Measurements from ENCODE around the gene SLC35A1.
"Not testable (repeated sequence)": the region's sequence is repeated elsewhere in the genome, so short reads cannot be mapped to it uniquely, and the experiment has no call there.

The SLC35A1 gene, protein sequence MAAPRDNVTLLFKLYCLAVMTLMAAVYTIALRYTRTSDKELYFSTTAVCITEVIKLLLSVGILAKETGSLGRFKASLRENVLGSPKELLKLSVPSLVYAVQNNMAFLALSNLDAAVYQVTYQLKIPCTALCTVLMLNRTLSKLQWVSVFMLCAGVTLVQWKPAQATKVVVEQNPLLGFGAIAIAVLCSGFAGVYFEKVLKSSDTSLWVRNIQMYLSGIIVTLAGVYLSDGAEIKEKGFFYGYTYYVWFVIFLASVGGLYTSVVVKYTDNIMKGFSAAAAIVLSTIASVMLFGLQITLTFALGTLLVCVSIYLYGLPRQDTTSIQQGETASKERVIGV

DNA sequence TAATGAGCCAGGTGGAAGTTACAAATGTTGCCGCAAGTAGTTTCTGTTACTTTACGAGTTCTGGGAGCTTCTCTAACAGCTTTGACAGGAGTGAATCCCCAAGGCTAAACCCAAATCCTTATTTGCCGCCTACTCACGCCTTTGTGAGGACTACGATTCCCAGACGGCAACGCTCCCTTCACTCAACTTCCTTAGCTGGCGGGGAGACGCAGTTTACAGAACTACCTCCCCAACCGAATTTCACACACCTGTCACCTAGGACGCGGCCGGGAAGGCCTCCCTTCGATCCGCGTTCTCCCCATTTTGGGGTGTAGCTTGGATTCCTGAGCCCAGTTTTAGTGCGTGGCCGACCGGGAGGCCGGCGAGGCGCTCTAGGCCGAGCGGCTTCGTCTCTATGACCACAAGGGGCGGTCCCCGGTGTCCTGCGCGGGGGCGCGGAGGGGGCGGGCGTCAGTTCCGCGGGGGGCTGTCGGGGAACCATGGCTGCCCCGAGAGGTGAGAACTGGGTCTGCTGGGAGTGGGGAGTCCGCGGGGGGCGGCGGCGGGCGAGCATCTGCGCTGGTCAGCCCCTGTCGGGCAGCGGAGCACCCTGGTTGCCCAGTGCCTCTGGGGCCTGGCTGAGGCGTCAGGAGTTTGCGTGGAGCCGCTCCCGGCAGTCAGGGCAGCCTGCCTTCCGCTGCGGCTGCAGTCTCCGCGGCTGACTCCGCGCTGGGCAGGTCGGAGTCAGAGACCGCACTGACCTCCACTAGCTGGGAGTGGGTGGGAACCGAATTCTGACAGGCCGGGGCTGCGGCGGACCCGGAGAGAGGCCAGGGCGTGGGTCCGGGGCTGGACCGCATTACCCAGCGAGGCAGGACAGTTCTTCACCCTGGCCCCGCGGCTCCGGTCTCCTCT lies at the start of gene SLC35A1:
SLC35A1 (plus strand) TSS at position 450 of the 894 bp plus-strand sequence; CDS start at position 480, 30 bp downstream.
- peak; percentile 84 to 88 for DNase-seq

DNA sequence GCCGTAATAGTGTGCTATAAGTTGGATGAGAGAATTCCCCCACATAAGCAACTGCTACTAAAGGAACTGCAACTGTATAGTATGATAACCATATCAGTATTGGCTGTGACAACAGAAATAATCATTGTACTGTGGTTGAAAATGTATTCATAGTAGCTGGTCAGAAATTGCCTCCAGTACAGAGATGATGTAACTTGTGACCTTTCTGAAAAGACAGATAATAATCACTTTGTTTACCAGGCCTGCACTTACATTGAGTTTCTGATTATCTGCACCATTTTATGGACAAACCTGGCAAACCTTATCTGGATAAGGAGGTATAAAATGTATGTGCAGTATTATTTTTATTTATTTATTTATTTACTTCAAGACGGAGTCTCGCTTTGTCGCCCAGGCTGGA lies 46.0 kb upstream of the SLC35A1 start:
- DNase-seq: no peak

DNA sequence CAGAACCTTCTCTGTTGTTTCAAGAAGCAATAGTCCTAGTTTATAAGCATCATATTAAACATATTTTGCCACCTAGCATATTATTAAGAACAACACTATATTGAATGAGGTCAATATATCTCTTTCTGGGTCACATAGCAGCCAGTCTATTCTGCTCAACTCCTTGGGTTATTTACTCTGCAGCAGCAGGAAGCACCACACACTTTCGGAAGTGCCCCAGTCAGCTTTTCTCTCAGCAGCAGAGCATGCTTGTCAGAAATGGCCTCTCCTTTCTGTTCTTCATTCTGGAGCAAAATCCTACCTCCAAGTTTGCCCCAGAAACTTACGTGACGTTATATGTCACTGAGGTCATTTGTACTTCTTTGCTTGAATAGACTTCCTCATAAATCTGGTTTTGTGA lies 42.3 kb upstream of the SLC35A1 start:
- DNase-seq: no peak

DNA sequence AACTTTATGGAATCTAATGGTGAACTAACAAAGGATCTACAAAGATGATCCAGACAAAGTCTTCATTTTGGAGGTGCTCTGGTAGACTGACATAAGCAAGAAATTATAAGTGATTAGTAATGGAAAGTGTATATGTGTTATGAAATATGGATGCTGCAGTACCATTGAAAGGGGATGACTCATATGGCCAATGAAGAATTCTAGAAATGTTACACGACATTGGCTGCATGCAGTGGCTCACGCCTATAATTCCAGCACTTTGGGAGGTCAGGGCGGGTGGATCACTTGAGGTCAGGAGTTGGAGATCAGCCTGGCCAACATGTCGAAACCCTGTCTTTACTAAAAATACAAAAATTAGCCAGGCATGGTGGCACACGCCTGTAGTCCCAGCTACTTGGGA lies 41.5 kb upstream of the SLC35A1 start:
- no peak for DNase-seq

DNA sequence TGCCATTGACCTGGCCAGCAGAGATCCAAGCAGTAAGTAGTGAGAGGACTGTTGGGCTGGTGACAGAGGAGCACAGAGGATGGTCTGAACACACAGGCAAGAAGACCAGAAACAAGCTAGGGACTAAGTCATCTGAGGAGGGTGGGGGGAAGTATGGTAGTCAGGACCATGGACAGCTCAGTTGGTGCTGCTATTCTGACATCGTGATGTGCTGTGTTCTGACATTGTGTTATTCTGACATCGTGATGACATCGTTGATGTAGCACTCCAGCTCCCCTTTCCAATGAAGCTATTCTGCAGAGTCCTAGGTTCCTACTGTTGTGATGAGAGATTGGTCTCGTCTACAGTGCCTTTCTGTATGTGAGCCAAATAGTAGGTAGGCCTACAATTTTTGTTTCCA lies 36.3 kb upstream of the SLC35A1 start:
- DNase-seq: peak; percentile 34 to 41

DNA sequence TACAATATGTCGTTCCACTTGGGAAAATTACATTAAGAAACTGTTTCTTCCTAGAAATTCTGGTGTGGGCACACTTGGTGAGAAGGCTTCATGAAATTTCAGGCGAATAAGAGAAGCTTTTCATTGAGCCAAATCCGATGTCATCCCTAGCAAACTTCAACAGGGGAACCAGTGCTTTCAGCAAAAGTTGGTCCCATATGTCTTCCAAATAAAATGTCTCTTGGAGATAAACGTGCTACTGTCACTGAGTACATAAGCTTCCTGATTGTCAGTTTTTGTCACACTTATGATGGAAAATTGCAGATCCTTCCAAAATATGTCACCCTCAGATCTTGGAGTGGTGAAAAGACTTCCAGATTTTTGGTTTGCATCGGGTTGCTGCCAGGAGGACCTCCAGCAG lies 31.1 kb upstream of the SLC35A1 start:
- DNase-seq: no peak

DNA sequence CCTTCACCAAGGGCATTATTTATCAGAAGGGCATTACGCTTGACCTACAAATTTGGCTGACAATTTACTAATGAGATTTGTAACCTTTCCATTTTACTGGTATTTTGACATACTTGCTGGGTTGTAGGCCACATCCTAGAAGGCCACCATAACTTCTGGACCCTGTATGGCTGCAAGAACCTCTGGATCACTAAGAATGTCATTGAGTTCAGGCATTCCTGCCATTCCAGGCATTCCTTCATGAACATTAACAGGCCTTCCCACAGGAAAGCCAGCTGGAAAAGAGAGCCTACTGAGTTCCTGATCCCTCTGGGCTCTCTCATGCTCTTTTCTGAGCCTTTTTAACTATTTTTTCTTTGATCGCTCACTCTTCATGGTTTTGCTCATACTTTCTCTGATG lies 28.4 kb upstream of the SLC35A1 start:
- no peak for DNase-seq

DNA sequence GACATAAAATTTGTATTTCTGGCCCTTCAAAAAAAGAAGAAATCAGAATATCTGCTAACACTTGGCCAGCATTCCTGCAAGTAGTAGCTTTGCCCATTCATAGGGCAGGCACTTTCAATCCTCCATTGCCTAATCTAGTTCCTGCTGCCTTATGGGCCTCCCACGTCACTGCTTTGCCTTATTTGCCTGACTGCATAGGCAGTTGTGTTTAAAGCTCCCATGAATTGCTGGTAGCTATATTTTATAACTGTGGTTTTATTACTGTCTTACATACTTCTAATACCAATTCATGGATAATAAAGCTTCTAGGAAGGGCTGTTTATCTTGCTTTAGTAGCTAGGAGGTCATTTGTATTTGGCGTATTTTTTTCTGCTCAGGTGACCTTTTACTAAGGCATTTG lies 7.7 kb upstream of the SLC35A1 start:
- DNase-seq: no peak

DNA sequence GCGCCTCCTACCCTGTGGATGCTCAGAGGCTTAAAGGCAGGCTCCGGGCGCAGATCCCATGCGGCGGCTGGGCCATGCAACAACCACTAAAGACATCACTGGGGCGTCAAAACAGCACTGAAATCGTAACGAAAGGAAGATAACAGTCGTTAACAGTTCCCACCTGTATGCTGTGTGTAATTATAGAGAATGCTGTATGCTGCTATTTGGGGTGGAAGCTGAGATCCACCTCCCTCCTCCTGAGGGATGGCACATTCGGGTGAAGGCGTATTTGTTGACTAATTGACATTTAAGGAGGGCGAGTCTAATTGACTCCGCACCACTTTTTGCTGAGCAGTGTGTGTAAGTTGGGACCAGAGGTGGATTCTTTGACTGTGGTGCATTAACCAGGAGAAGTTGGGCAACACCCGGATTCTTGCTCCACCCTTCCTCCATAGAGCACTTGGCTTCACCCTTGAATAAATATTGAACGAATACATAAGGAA lies 687 bp downstream of the SLC35A1 start:
- peak in 1 of 2 donors; percentile 50 for DNase-seq

DNA sequence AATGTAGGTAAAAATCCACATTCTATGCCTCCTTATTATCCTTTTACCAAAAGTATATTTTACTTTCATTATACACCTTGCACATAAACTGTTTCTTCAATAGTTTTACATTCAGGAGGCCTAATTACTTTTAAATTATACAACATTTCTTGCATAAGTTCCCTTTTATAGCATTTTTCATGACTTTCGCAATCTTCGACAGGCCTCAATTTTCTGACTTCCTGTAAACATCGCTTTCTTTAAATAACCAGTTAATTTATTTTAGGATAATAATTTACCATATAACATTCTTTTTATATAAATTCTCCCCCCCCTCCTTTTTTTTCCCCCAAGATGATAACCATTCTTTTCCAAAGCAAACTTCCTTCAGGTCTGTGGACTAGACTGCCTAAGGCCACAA lies 9.2 kb downstream of the SLC35A1 start:
- DNase-seq: no peak

DNA sequence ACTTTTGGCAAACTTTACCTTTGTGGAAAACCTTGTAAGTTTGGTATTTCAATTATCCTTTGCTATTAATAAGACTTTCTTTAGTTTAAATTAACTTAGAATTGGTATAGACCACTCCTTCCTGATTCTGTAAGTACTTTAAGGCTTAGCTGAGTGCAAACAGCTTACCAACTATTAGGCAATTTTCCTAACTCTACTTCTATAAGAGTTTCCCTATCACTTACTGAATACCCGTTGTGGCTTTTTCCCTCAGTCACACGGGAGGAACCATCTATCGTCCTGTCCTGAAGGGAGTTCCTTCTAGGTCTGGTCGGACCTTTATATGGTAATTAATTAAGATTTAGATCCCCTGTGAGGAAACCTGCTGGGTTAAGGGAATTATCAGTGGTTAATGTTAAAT lies 9.6 kb downstream of the SLC35A1 start:
- no peak for DNase-seq

DNA sequence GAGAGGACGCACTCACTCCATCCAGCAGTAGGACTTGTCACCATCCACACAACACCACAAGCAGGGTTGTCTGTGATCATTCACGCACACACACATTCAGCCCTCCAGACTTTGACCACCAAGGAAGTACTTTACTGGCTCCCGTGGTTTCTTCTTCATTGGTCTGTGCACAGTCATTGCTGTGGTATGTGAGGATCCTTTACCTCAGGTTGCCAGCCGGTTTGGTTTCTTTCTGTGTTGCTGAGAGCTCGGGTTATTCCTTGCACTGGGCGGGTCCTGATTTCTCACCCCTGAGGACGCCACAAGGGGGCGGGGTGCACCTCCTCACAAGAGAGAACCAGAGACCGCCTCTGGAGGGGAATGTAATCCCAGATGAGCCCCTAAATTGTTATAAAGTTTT lies 11.2 kb downstream of the SLC35A1 start:
- no peak for DNase-seq

DNA sequence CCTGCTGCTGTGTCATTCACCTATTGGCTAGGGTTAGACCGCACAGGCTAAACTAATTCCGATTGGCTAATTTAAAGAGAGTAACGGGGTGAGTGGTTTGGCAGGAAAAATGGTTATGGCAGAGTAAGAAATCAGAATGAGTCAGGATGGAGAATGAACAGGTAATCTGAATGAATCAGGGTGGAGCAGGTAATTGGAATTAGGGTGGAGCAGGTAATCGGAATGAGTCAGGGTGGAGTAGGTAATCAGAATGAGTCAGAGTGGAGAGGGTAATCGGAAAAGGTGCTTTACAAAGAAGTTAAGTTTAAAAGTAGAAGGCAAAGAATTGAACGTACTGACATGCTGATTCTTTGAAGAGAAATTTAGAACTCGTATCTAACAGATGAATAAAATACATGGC lies 11.7 kb downstream of the SLC35A1 start:
- DNase-seq: no peak

DNA sequence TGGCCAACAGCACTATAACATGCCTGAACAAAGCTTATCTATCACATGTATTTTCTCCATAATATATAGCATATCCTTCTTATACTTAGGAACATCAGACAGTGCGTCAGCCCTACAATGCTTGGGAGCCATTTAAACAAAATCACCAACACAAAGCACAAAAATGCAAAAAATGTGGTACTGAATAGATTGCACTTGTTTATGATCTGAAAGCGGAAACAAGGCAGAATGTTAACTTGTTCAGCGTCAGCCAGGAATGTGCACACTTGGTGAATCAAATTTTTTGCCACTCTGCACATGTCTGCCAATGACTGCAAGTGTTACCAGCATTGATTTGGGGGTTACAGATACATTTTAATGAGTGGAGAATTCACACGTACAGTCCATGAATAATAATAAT lies 14.8 kb downstream of the SLC35A1 start:
- no peak for DNase-seq

DNA sequence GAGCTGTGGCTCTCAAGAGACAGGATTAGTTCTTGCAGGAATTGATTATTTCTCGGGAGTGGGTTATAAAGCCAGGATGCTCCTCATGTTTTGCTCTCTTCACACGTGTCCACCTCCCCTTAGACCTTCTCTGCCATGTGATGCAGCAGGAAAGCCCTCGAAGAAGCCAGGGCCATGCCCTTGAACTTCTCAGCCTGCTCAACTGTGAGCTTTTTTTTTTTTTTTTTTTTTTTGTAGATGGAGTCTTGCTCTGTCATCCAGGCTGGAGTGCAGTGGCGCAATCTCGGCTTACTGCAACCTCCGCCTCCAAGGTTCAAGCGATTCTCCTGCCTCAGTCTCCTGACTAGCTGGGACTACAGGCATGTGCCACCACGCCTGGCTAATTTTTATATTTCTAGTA lies 16.6 kb downstream of the SLC35A1 start:
- DNase-seq: not testable (repeated sequence)

DNA sequence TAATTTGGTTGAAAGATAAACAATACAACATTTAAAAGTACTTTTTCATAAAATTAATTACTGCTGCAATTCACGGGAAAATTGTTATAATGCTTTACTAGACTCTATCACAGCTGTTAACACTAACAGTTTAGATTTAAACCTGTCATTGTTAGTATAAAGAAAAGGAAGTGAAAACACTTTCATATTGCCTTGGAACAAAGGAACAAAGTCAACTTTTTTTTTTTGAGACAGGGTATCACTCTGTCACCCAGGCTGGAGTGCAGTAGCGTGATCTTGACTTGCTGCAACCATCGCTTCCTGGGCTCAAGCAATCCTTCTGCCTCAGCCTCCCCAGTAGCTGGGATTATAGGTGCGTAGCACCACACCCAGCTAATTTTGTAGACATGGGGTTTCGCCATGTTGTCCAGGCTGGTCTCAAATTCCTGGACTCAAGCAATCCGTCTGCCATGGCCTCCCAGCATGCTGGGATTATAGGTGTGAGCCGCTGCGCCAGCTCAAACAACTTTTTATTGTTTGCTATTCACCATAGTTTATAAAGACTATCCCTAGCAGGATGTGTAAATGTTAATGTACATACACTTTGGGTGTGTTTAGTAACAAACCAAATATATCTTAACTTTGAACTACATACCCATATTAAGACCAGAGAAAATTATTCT lies 22.1 kb downstream of the SLC35A1 start:
- no peak for DNase-seq

DNA sequence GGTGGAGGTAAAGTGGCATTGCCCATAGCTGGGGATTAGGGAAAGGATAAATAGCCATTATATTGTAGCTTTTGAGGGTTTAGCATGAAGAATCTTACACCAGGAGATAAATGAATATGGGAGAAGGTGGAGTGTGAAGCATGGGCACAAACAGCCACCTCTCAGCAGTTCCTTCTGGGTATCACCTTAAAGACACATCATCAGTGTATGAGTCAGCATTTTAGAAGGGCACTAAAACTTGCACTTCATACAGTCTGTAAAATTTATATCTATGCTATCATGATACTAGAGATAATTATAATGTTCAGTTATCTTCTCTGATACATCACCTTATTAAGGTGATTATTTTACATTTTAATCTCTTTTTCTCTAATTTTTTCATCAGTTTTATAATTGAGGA lies 25.3 kb downstream of the SLC35A1 start:
- no peak for DNase-seq

DNA sequence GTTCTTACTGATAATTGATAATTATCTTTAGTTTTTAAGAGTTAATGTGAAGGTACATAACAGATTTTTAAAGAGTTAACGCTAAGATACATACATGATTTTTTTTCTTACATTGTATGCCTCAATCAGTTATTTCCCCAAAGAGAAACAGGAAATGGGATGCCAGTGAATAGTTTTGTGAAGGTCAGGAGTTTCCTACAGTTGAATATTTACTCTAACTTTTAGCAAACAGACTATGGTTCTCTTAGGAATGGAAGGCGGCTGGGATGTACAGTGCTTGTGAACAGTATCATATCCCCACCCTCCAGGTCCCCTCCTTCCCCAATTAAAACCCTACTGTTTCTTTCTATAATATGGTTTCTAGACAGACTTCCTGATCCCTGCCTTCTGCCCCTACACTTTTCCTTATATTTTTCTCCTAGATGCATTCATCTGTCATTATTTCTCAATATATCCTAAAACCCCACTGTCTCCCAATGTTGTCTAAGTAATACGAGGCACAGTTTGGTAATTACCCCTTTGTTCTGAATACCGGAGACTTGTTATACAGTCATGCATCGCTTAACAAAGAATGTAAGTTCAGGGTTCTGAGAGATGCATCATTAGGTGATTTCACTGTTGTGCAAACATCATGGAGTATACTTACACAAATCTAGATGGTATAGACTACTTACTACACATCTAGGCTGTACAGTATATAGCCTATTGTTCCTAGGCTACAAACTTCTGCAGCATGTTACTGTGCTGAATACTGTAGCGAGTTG lies 29.2 kb downstream of the SLC35A1 start:
- no peak for DNase-seq

DNA sequence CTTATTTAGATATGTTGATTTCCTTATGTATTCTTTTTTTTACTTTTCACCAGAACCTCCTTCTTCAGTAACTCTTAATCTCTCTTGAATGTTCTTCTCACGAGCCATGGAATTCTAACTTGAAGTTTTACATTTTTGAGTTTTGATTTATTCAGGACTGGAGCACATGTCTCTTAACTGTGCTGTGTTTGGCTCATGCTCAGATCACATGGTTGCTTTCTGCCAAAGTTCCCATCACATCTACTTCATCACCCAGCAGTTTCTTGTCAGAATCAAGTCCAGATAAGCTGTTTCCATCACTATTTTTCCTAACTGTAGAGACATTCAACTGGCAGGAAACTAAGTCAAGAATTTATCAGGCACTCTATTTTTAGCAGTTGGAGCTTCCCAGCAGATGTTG lies 31.7 kb downstream of the SLC35A1 start:
- no peak for DNase-seq

DNA sequence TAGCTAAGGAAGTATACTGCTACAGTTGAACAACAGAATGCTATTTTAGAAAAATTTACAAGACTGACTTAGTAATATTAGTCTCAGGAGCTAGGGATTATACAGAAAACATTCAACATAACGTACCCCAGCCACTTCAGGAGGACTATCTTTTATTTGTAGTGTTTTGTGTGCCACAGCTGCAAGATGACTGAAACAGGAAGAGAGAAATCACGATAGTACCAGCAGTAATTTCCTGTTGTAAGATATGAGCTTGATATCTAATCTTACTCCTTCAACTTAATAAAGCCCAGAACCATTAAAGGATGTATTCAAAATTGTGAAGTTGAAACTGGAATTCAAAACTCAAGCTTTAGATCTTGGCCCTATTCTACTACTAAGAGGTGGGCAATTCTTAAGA lies 42.1 kb downstream of the SLC35A1 start:
- DNase-seq: no peak

DNA sequence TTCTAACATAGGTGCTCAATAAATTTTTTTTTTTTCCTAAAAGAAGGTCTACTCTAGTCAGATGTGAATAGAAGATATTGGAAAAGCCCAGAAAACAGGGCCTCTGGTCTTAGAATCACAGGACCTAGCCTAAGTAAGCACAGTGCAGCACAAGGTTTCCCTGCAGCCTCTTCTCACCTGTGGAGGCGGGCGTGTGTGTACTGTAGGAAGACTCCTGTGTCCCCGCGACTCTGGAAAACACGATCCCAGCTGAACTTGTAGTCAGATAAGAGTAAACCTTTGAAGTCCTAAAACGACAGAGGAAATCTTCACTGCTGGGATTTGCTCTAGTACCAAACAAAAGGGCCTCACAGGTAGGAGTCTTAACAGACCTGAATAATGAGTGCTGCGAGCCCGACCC lies 45.7 kb downstream of the SLC35A1 start:
- DNase-seq: no peak

DNA sequence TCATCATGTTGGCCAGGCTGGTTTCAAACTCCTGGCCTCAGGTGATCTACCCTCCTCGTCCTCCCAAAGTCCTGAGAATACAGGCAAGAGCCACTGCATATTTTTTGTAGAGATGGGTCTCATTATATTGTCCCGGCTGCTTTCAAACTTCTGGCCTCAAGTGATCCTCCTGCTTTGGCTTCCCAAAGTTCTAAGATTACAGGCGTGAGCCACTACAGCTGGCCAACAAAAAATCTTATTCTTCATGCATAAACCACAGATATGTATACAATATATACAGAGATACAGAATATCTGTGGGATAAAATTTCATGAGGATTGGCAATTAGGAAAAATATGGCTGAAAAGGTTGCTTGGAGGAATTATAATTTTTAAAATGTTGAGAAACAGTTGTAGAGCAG lies 49.9 kb downstream of the SLC35A1 start:
- DNase-seq: no peak

DNA sequence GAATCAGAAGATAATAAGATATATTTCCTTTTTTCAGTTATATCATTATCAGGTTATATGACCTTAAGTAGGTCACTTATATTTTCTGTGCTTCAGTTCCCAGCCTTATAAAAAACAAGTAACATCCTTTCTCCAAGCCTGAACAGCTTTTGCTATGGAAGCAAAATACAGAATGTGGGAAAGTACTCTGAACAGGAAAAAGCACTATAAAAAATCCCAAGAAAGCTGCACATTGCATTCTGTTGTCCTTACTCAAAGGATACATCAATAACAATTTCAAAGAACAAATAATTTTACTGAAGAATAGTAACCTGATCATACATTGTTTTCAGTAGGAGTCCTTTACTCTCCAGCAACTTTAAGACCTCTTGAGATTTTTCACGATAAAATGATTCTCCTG lies 56.4 kb downstream of the SLC35A1 start:
- no peak for DNase-seq
